Spinal cord (tissue), 10 donors: Measurements from ENCODE around the gene ASTN2. TPM values are rescaled to one million over a fixed set of nuclear protein-coding genes. Genes with fewer than 3 reads are reported as not detected.
A peak's percentile ranks its signal among the peaks of the same experiment; 100 is the strongest.
"Not testable (repeated sequence)": the region's sequence is repeated elsewhere in the genome, so short reads cannot be mapped to it uniquely, and the experiment has no call there.

ENCODE experiments used
- DNase-seq, 6 donors: peaks; one replicate each; pipeline versions ENCODE4 v3.0.0 to v3.0.0-alpha.2; 2013 to 2015; ENCODE audit warnings: low spot score in 6 of 6, low read depth in 4 of 6
- H3K27ac ChIP-seq: one replicate; pipeline ENCODE4 v1.5.1; 2013; ENCODE audit warnings: low read depth, low read length, control low read depth
- H3K27me3 ChIP-seq: one replicate; pipeline ENCODE4 v1.6.1; 2013; ENCODE audit warnings: low read length; ENCODE audit not compliant: control insufficient read depth, insufficient read depth
- H3K36me3 ChIP-seq: one replicate; pipeline ENCODE4 v1.6.1; 2013; ENCODE audit warnings: low read length; ENCODE audit not compliant: control insufficient read depth, insufficient read depth
- H3K4me1 ChIP-seq: one replicate; pipeline ENCODE4 v1.6.1; 2013; ENCODE audit warnings: low read length; ENCODE audit not compliant: control insufficient read depth, insufficient read depth
- H3K4me3 ChIP-seq: one replicate; pipeline ENCODE4 v1.5.1; 2013; ENCODE audit warnings: low read depth, low read length, control low read depth
- H3K9me3 ChIP-seq: one replicate; pipeline ENCODE4 v1.6.1; 2013; ENCODE audit warnings: low read length; ENCODE audit not compliant: control insufficient read depth, insufficient read depth
- WGBS: methylation state at CpG from one replicate; pipeline ENCODE4 v1.1.5; 2013; ENCODE audit warnings: missing lambda C conversion rate; ENCODE audit not compliant: insufficient coverage; 5-methylcytosine and 5-hydroxymethylcytosine counted together
- polyA plus RNA-seq, 2 donors: library from polyadenylated mRNA; unstranded; fragments of 120-200 nt; gene quantifications; one replicate each; pipeline ENCODE4 v1.2.1, GENCODE V29; 2013; ENCODE audit not compliant: insufficient read length in 2 of 2
- total RNA-seq, 2 donors: library from RNA; depleted of rRNA in 1 of 2; stranded (reverse); fragments of 120-200 nt in 1 of 2; fragments of >200 nt in 1 of 2; gene quantifications; one replicate each; pipeline versions ENCODE4 v1.2.3 to v1.2.4, GENCODE V29; 2013 to 2014
- donor health status: healthy.

Gene ASTN2
- total and polyA plus RNA-seq, 4 donors = 35.8 to 48.8 (median 41.4) TPM

GRCh38 chr9:116928884-116929283 is 486.0 kb downstream of the ASTN2 start:
- Histone ChIP-seq H3K4me3 (no peak overlapping the region), H3K36me3 (no peaks in the 10 kb centered on the region), H3K4me1 (no peaks in the 10 kb centered on the region), H3K9me3 (no peaks in the 10 kb centered on the region), H3K27me3 (peaks cover 2% of the 10 kb centered on the region), H3K27ac (no peak overlapping the region)
- peak in 1 of 6 donors; percentile 32 for DNase-seq
- WGBS = 59% methylated on average over 2 of the region's 4 CpGs

GRCh38 chr9:116928289-116928688 is 486.6 kb downstream of the ASTN2 start:
- Histone ChIP-seq H3K36me3 (no peaks in the 10 kb centered on the region), H3K9me3 (no peaks in the 10 kb centered on the region), H3K4me1 (no peaks in the 10 kb centered on the region), H3K4me3 (no peak overlapping the region), H3K27me3 (peaks cover 2% of the 10 kb centered on the region), H3K27ac (no peak overlapping the region)
- WGBS = 80% methylated on average over 1 of the region's 2 CpGs
- DNase-seq = no peak

GRCh38 chr9:116927726-116928125 is 487.1 kb downstream of the ASTN2 start:
- WGBS = 43% methylated on average over 2 of the region's 3 CpGs

GRCh38 chr9:116925121-116925520 is 489.7 kb downstream of the ASTN2 start:
- no peak for DNase-seq
- Histone ChIP-seq H3K4me1 (no peaks in the 10 kb centered on the region), H3K4me3 (no peak overlapping the region), H3K27ac (no peak overlapping the region), H3K9me3 (no peaks in the 10 kb centered on the region), H3K27me3 (peaks cover 2% of the 10 kb centered on the region), H3K36me3 (no peaks in the 10 kb centered on the region)

More at GRCh38 chr9:116927726-116928125, 487.1 kb downstream of the ASTN2 start:
- DNase-seq = peak in 1 of 6 donors; percentile 18
- no peaks in the 10 kb centered on the region for H3K4me1 ChIP-seq
- peaks cover 2% of the 10 kb centered on the region for H3K27me3 ChIP-seq
- H3K36me3 ChIP-seq = no peaks in the 10 kb centered on the region
- H3K9me3 ChIP-seq = no peaks in the 10 kb centered on the region
- H3K4me3 ChIP-seq = no peak overlapping the region
- H3K27ac ChIP-seq = no peak overlapping the region

GRCh38 chr9:116924462-116925110 is 490.3 kb downstream of the ASTN2 start:
- Histone ChIP-seq H3K4me3 (no peak overlapping the region), H3K27me3 (peaks cover 2% of the 10 kb centered on the region), H3K27ac (no peak overlapping the region), H3K9me3 (no peaks in the 10 kb centered on the region), H3K36me3 (no peaks in the 10 kb centered on the region), H3K4me1 (no peaks in the 10 kb centered on the region)
- 85% methylated on average over 2 of the region's 6 CpGs for WGBS
- no peak for DNase-seq

GRCh38 chr9:116917895-116918508 is 496.9 kb downstream of the ASTN2 start:
- H3K36me3 ChIP-seq, H3K4me3 ChIP-seq, H3K4me1 ChIP-seq, H3K9me3 ChIP-seq, DNase-seq, H3K27ac ChIP-seq: not testable (repeated sequence)
- H3K27me3 ChIP-seq = peaks cover 16% of the 10 kb centered on the region
- no CpG with 5 or more reads among the region's 3 CpGs for WGBS

GRCh38 chr9:116913536-116913935 is 501.3 kb downstream of the ASTN2 start:
- DNase-seq = peak in 2 of 6 donors; percentile 57 to 82
- no peak overlapping the region for H3K4me3 ChIP-seq
- no peaks in the 10 kb centered on the region for H3K4me1 ChIP-seq
- WGBS = no CpG with 5 or more reads among the region's 2 CpGs
- H3K9me3 ChIP-seq = no peaks in the 10 kb centered on the region
- peaks cover 30% of the 10 kb centered on the region for H3K27me3 ChIP-seq
- no peaks in the 10 kb centered on the region for H3K36me3 ChIP-seq
- no peak overlapping the region for H3K27ac ChIP-seq

- Histone ChIP-seq H3K4me1 (peaks cover 3% of the 10 kb centered on the region), H3K9me3 (no peaks in the 10 kb centered on the region), H3K27ac (no peak overlapping the region), H3K4me3 (no peak overlapping the region), H3K27me3 (peaks cover 29% of the 10 kb centered on the region), H3K36me3 (no peaks in the 10 kb centered on the region)
- no peak for DNase-seq
- WGBS = 85% methylated on average over 9 of the region's 10 CpGs
These were observed 504.7 kb downstream of the ASTN2 start for GRCh38 chr9:116910201-116910600.

GRCh38 chr9:116907989-116908388 is 506.9 kb downstream of the ASTN2 start:
- Histone ChIP-seq H3K36me3 (no peaks in the 10 kb centered on the region), H3K27me3 (peaks cover 18% of the 10 kb centered on the region), H3K9me3 (no peaks in the 10 kb centered on the region), H3K27ac (no peak overlapping the region), H3K4me3 (no peak overlapping the region), H3K4me1 (peaks cover 15% of the 10 kb centered on the region)
- WGBS = 100% methylated on average over 1 of the region's 3 CpGs
- no peak for DNase-seq

- Histone ChIP-seq H3K9me3 (no peaks in the 10 kb centered on the region), H3K4me3 (no peak overlapping the region), H3K4me1 (peaks cover 15% of the 10 kb centered on the region), H3K27me3 (peaks cover 25% of the 10 kb centered on the region), H3K36me3 (no peaks in the 10 kb centered on the region), H3K27ac (no peak overlapping the region)
- whole genome bisulfite sequencing = 88% methylated on average over 3 of the region's 10 CpGs
- peak; percentile 35 to 88 (median 60) for DNase-seq
These were observed 509.7 kb downstream of the ASTN2 start for GRCh38 chr9:116905171-116905588.
